ENCODE measurements around the gene MNAT1. TPM values are rescaled to one million over a fixed set of nuclear protein-coding genes. Genes with fewer than 3 reads are reported as not detected.
A peak's percentile ranks its signal among the peaks of the same experiment; 100 is the strongest.

The MNAT1 gene
- polyA plus RNA-seq, 1 of the 3 experiments (the other 2 are of a cell fraction): 38.9 TPM

DNA sequence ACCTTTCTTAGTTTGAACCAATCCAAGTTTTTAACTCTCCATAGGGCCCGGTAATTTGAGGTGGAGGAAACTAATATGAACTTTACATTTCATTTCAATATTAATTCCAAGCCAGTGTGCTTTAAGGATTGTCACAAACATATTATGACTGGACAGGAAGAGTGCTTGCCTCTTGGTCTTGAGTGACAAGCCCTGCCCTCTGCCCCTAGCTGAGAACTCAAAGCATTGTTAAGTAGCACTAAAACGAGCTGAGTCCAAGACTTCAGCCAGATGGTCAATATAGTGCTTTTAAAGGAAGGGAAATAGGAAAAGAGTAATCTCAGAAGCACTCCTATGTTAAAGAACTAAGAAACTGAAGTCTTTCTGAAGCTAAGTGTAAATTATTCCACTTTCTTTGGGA is 229.2 kb downstream of the MNAT1 start:
- Histone ChIP-seq H3K4me2 (no peak overlapping the region), H3K4me1 (ENCODE audit: control insufficient read depth in 1 of 2, insufficient read depth in 2 of 2, low read depth in 1 of 2, low read length in 1 of 2) (peaks cover 0 to 2% of the 10 kb centered on the region in 2 experiments; a peak in 2 of 4 replicates), H3K9me2 (no peaks in the 10 kb centered on the region), H3K9me3 (no peaks in the 10 kb centered on the region), H3K79me2 (ENCODE audit: insufficient read depth) (no peaks in the 10 kb centered on the region), H3K27me3 (ENCODE audit: insufficient read depth) (no peaks in the 10 kb centered on the region), H4K20me1 (ENCODE audit: insufficient read depth) (no peaks in the 10 kb centered on the region), H3K27ac (ENCODE audit: low read depth in 2 of 2, low read length in 1 of 2) (no peak overlapping the region), H3F3A (replicated peaks; ENCODE audit: insufficient read depth) (no peaks in the 10 kb centered on the region), H2AFZ (ENCODE audit: low read depth) (no peak overlapping the region), H3K9ac (no peak overlapping the region), H3K36me3 (replicated peaks in 1 of 2; ENCODE audit: control insufficient read depth in 1 of 2, insufficient read depth in 2 of 2, low read length in 1 of 2) (peaks cover 0 to 7% of the 10 kb centered on the region in 2 experiments), H3K4me3 (ENCODE audit: low read depth in 2 of 2, low read length in 1 of 2) (no peak overlapping the region)
- WGBS (ENCODE audit: low lambda C conversion rate): 62% methylated on average over 2 of the region's 2 CpGs
- ChIA-PET CTCF (no interaction called here), POLR2A (no interaction called here)
- TF ChIP-seq USF2 (IDR thresholded peaks at IDR 0.05; ENCODE audit: borderline replicate concordance, low read depth, low read length) (no peak), PBX3 (IDR thresholded peaks at IDR 0.05) (no peak), RCOR1 (IDR thresholded peaks at IDR 0.05; ENCODE audit: low read length) (no peak), MAX (IDR thresholded peaks at IDR 0.05; ENCODE audit: low read depth) (no peak), JUND (IDR thresholded peaks at IDR 0.05) (no peak), RFX5 (IDR thresholded peaks at IDR 0.05; ENCODE audit: low read length) (no peak), SMC3 (IDR thresholded peaks at IDR 0.05; ENCODE audit: low read depth, low read length) (no peak), RXRA (IDR thresholded peaks at IDR 0.05; ENCODE audit: borderline replicate concordance, low read depth) (no peak), FOXM1 (IDR thresholded peaks at IDR 0.05; ENCODE audit: low read depth) (no peak), RAD21 (IDR thresholded peaks at IDR 0.05; ENCODE audit: low read length) (no peak), FOXJ3 (CRISPR knock-in tag; IDR thresholded peaks at IDR 0.05) (no peak), IRF3 (IDR thresholded peaks at IDR 0.05; ENCODE audit: low read depth, low read length) (no peak), NFIC (IDR thresholded peaks at IDR 0.05; ENCODE audit: borderline replicate concordance) (no peak), GABPA (IDR thresholded peaks at IDR 0.05; ENCODE audit: low read depth) (no peak), ELF1 (IDR thresholded peaks at IDR 0.05) (no peak), MEF2A (IDR thresholded peaks at IDR 0.05; ENCODE audit: borderline replicate concordance, low read depth) (no peak)
- no peak for DNase-seq

DNA sequence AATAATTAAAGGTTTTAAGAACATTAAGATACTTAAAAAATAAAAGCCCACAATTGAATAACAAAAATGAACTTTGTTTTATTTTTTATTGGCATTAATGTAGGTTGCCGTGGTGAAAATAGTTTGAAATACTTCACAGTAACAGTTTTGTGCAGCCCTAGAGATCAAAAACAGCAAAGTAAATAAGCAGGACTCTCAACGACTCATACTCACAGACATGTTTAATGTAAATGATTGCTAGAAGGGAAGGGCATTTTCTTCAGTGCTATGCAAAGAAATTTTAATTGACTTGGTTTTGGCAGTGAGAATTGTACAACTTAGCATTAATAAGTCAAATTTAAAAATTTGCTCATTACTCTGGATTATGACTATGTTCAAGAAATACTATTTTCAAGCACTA is 230.3 kb downstream of the MNAT1 start:
- CTCF ChIA-PET: no interaction called here
- Histone ChIP-seq H2AFZ (ENCODE audit: low read depth) (no peak overlapping the region), H3K4me3 (ENCODE audit: low read depth in 2 of 2, low read length in 1 of 2) (no peak overlapping the region), H3K4me1 (ENCODE audit: control insufficient read depth in 1 of 2, insufficient read depth in 2 of 2, low read depth in 1 of 2, low read length in 1 of 2) (peaks cover 0 to 2% of the 10 kb centered on the region in 2 experiments; a peak in 2 of 4 replicates), H4K20me1 (ENCODE audit: insufficient read depth) (no peaks in the 10 kb centered on the region), H3F3A (replicated peaks; ENCODE audit: insufficient read depth) (no peaks in the 10 kb centered on the region), H3K36me3 (replicated peaks in 1 of 2; ENCODE audit: control insufficient read depth in 1 of 2, insufficient read depth in 2 of 2, low read length in 1 of 2) (peaks cover 2 to 5% of the 10 kb centered on the region in 2 experiments), H3K9me3 (no peaks in the 10 kb centered on the region), H3K4me2 (no peak overlapping the region), H3K9ac (no peak overlapping the region), H3K27me3 (ENCODE audit: insufficient read depth) (no peaks in the 10 kb centered on the region), H3K27ac (ENCODE audit: low read depth in 2 of 2, low read length in 1 of 2) (peak overlapping the region in 1 of 2 experiments; percentile 36; a peak in 2 of 4 replicates), H3K79me2 (ENCODE audit: insufficient read depth) (no peaks in the 10 kb centered on the region), H3K9me2 (no peaks in the 10 kb centered on the region)
- TF ChIP-seq TCF12 (IDR thresholded peaks at IDR 0.05) (no peak), IRF3 (IDR thresholded peaks at IDR 0.05; ENCODE audit: low read depth, low read length) (no peak), SMC3 (IDR thresholded peaks at IDR 0.05; ENCODE audit: low read depth, low read length) (no peak), EZH2phosphoT487 (IDR thresholded peaks at IDR 0.05; ENCODE audit: borderline replicate concordance, low read depth) (no peak)
- DNase-seq: no peak
- POLR2A ChIA-PET: no interaction called here
- 62% methylated on average over 2 of the region's 2 CpGs for WGBS (ENCODE audit: low lambda C conversion rate)
